NT2/D1 (cell line): ENCODE data around the gene USP49.

Experiments used
- SUZ12 ChIP-seq: IDR thresholded peaks from 2 replicates; pipeline ENCODE4 v1.6.1; 2011; ENCODE audit not compliant: insufficient read length, insufficient read depth; ENCODE audit errors: extremely low read depth
- YY1 ChIP-seq: IDR thresholded peaks from 2 replicates; pipeline ENCODE4 v1.6.1; 2011; ENCODE audit not compliant: insufficient read length, insufficient read depth
- ZNF274 ChIP-seq: IDR thresholded peaks from 2 replicates; pipeline ENCODE4 v1.6.1; 2011; ENCODE audit warnings: mild to moderate bottlenecking, low read depth, low read length

GRCh38 chr6:41878246-41878645 is 16.9 kb downstream of the USP49 start:
- no peak for TF ChIP-seq YY1
- TF ChIP-seq ZNF274 = no peak
- no peak for TF ChIP-seq SUZ12
